SU-DHL-6 (cell line): Measurements from ENCODE around the gene SLC10A3.

Experiments used
- CTCF ChIP-seq: fragments of 200-600 bp; sonication (generic); IDR thresholded peaks from one replicate; pipeline ENCODE4 v1.5.1; 2017; ENCODE audit warnings: antibody characterized with exemption, mild to moderate bottlenecking, low read length, moderate library complexity; ENCODE audit not compliant: insufficient read depth, poor library complexity, severe bottlenecking
- EZH2phosphoT487 ChIP-seq: fragments of 200-600 bp; sonication (generic), shearing (Covaris generic); conservative IDR thresholded peaks from 2 replicates; pipeline ENCODE4 v1.6.1; 2018; ENCODE audit warnings: mild to moderate bottlenecking, antibody characterized with exemption, low read length, moderate library complexity, mixed read lengths

GRCh38 chrX:154486396-154487207 is 3.8 kb downstream of the SLC10A3 start, which contains the start of gene UBL4A:
- TF ChIP-seq EZH2phosphoT487, result no peak
- no peak for TF ChIP-seq CTCF
